Spleen (tissue), 11 donors: ENCODE results near the gene SPAG17. TPM values are rescaled to one million over a fixed set of nuclear protein-coding genes. Genes with fewer than 3 reads are reported as not detected.

ENCODE experiments used
- DNase-seq: peaks from one replicate; pipeline ENCODE4 v3.0.0-alpha.2; 2020
- H3K27ac ChIP-seq, 8 donors: fragments of 200-600 bp; sonication (generic) in 7 of 8; 1 replicate in 4 of 8; 2 replicates in 4 of 8; pipeline versions ENCODE4 v1.5.0 to v1.8.0; 2016 to 2021; ENCODE audit warnings: inconsistent platforms in 4 of 8, mild to moderate bottlenecking in 4 of 8, moderate library complexity in 1 of 8
- H3K27me3 ChIP-seq, 7 donors: fragments of 200-600 bp; sonication (generic) in 6 of 7; replicated peaks in 1 of 7; 1 replicate in 4 of 7; 2 replicates in 3 of 7; pipeline versions ENCODE4 v1.5.0 to v1.8.0; 2016 to 2021; ENCODE audit warnings: inconsistent platforms in 3 of 7, mild to moderate bottlenecking in 1 of 7
- H3K36me3 ChIP-seq, 6 donors: fragments of 200-600 bp; sonication (generic) in 5 of 6; 1 replicate in 4 of 6; 2 replicates in 2 of 6; pipeline versions ENCODE4 v1.5.0 to v1.8.0; 2016 to 2021; ENCODE audit warnings: inconsistent platforms in 2 of 6
- H3K4me1 ChIP-seq, 6 donors: fragments of 200-600 bp; sonication (generic) in 5 of 6; 1 replicate in 3 of 6; 2 replicates in 3 of 6; pipeline versions ENCODE4 v1.5.0 to v1.8.0; 2016 to 2021; ENCODE audit warnings: inconsistent platforms in 3 of 6
- H3K4me3 ChIP-seq, 8 donors: fragments of 200-600 bp; sonication (generic) in 7 of 8; 1 replicate in 4 of 8; 2 replicates in 4 of 8; pipeline versions ENCODE4 v1.5.0 to v1.8.0; 2016 to 2021; ENCODE audit warnings: inconsistent platforms in 4 of 8, mild to moderate bottlenecking in 4 of 8, moderate library complexity in 2 of 8
- H3K9me3 ChIP-seq, 8 donors: fragments of 200-600 bp; sonication (generic) in 7 of 8; 1 replicate in 4 of 8; 2 replicates in 4 of 8; pipeline versions ENCODE4 v1.5.0 to v1.8.0; 2016 to 2021; ENCODE audit warnings: inconsistent platforms in 4 of 8
- CTCF ChIP-seq, 11 experiments: fragments of 200-600 bp in 7 of 11; fragments of 450-650 bp in 4 of 11; sonication (generic) in 4 of 11; IDR thresholded peaks in 8 of 11; conservative IDR thresholded peaks in 3 of 11; 1 replicate in 7 of 11; 2 replicates in 4 of 11; pipeline versions ENCODE4 v1.4.0 to v1.8.0; 2016 to 2021; ENCODE audit warnings: antibody characterized with exemption in 11 of 11, inconsistent platforms in 4 of 11, mild to moderate bottlenecking in 1 of 11
- POLR2A ChIP-seq, 3 donors: fragments of 450-650 bp; IDR thresholded peaks; one replicate each; pipeline ENCODE4 v1.5.1; 2017; ENCODE audit warnings: antibody characterized with exemption in 3 of 3, mild to moderate bottlenecking in 1 of 3
- POLR2AphosphoS5 ChIP-seq, 3 donors: sonication (generic); formaldehyde crosslinking; IDR thresholded peaks; one replicate each; pipeline ENCODE4 v1.5.1; 2017; ENCODE audit warnings: antibody characterized with exemption in 3 of 3
- WGBS, 5 donors: extraction: QIAGEN DNeasy Blood & Tissue Kit in 3 of 5; methylation state at CpG; one replicate each; pipeline versions ENCODE4 v1.1.5 to v1.1.7; 2013 to 2018; 5-methylcytosine and 5-hydroxymethylcytosine counted together
- intact Hi-C: fragments of 100-400 bp; cut with DNase I; formaldehyde crosslinking; loops from one replicate; pipeline ENCODE4 v1.15.0; 2023; ENCODE audit warnings: low total_unique reads
- polyA plus RNA-seq, 3 donors: library from polyadenylated mRNA; stranded (reverse); fragments of 200-250 nt; gene quantifications; one replicate each; pipeline ENCODE4 v1.2.1, GENCODE V29; 2013
- total RNA-seq, 7 donors: library from RNA; depleted of rRNA in 3 of 7; stranded (reverse); fragments of >200 nt in 3 of 7; fragmentation: NEBNext Ultra II Directional in 4 of 7; extraction: Animal tissue kit (Norgen Biotek cat#: 25700) in 4 of 7; gene quantifications; one replicate each; pipeline versions ENCODE4 v1.1.0 to v1.2.1, GENCODE V29; 2016 to 2021
- donor health status: healthy with polysubstance abuse.
- donor health status: DM: no; HTN: no; CAD: no; lungs with moderate emphysema.
- donor health status: DM: no; HTN: no; CAD: no.
- donor health status: Bipolar disorder and iron deficiency.
- donor health status: healthy.
- donor health status: DM: no; HTN: no; CAD: no.
- donor health status: DM: yes; HTN: yes; CAD: no.

The SPAG17 gene
- total and polyA plus RNA-seq, 10 donors, result under 0.01 to 0.91 (median 0.28) TPM; not detected in 5

GRCh38 chr1:118201524-118201923 is 16.5 kb upstream of the SPAG17 start:
- no peak for DNase-seq
- H3K4me1 ChIP-seq, result no peaks in the 10 kb centered on the region
- no peak overlapping the region for H3K4me3 ChIP-seq
- 44 to 66% (median 60%) methylated on average over 3 of the region's 3 CpGs for WGBS, 5 donors
- no peaks in the 10 kb centered on the region for H3K36me3 ChIP-seq
- no peaks in the 10 kb centered on the region for H3K9me3 ChIP-seq
- intact Hi-C loops, result no loop called here
- no peak for TF ChIP-seq POLR2AphosphoS5 (IDR thresholded peaks at IDR 0.05)
- no peak overlapping the region for H3K27ac ChIP-seq
- no peaks in the 10 kb centered on the region for H3K27me3 ChIP-seq

- no peak overlapping the region for H3K27ac ChIP-seq
- TF ChIP-seq CTCF (IDR thresholded peaks at IDR 0.05 in 8 of 11, conservative IDR thresholded peaks at IDR 0.05 in 3 of 11), result no peak
- no peak for TF ChIP-seq POLR2A (IDR thresholded peaks at IDR 0.05)
- TF ChIP-seq POLR2AphosphoS5 (IDR thresholded peaks at IDR 0.05), result no peak
- H3K36me3 ChIP-seq, result no peaks in the 10 kb centered on the region
- H3K27me3 ChIP-seq, result no peaks in the 10 kb centered on the region
- DNase-seq, result no peak
- no peaks in the 10 kb centered on the region for H3K9me3 ChIP-seq
- H3K4me3 ChIP-seq, result no peak overlapping the region
- 52 to 80% (median 68%) methylated on average over 1 of the region's 1 CpG for WGBS, 5 donors
- intact Hi-C loops, result no loop called here
- no peaks in the 10 kb centered on the region for H3K4me1 ChIP-seq
These were observed 15.8 kb upstream of the SPAG17 start for GRCh38 chr1:118200836-118201235.

GRCh38 chr1:118190561-118190960 is 5.5 kb upstream of the SPAG17 start:
- no peaks in the 10 kb centered on the region for H3K36me3 ChIP-seq
- H3K4me1 ChIP-seq, result peaks cover 0 to 2% (median 0%) of the 10 kb centered on the region in 6 donors
- H3K4me3 ChIP-seq, result no peak overlapping the region
- intact Hi-C loops, result no loop called here
- 69 to 92% (median 81%) methylated on average over 1 of the region's 1 CpG for WGBS, 5 donors
- no peak for TF ChIP-seq POLR2AphosphoS5 (IDR thresholded peaks at IDR 0.05)
- TF ChIP-seq POLR2A (IDR thresholded peaks at IDR 0.05), result no peak
- TF ChIP-seq CTCF (IDR thresholded peaks at IDR 0.05 in 8 of 11, conservative IDR thresholded peaks at IDR 0.05 in 3 of 11), result no peak
- peaks cover 0 to 18% (median 9%) of the 10 kb centered on the region in 8 donors for H3K9me3 ChIP-seq
- H3K27me3 ChIP-seq, result peaks cover 0 to 1% (median 0%) of the 10 kb centered on the region in 7 donors
- H3K27ac ChIP-seq, result no peak overlapping the region
- DNase-seq, result no peak

- Histone ChIP-seq H3K36me3 (no peaks in the 10 kb centered on the region), H3K4me1 (peaks cover 0 to 10% (median 5%) of the 10 kb centered on the region in 6 donors), H3K27ac (no peak overlapping the region), H3K9me3 (peaks cover 0 to 18% (median 9%) of the 10 kb centered on the region in 8 donors), H3K27me3 (peaks cover 0 to 11% (median 0%) of the 10 kb centered on the region in 7 donors), H3K4me3 (no peak overlapping the region)
- intact Hi-C loops, result no loop called here
- TF ChIP-seq POLR2AphosphoS5 (IDR thresholded peaks at IDR 0.05) (no peak), CTCF (IDR thresholded peaks at IDR 0.05 in 8 of 11, conservative IDR thresholded peaks at IDR 0.05 in 3 of 11) (no peak), POLR2A (IDR thresholded peaks at IDR 0.05) (no peak)
- no peak for DNase-seq
- WGBS, 5 donors, result 41 to 79% (median 70%) methylated on average over 2 of the region's 2 CpGs
These were observed 4.5 kb upstream of the SPAG17 start for GRCh38 chr1:118189564-118189963.

GRCh38 chr1:118188411-118188810 is 3.4 kb upstream of the SPAG17 start:
- Histone ChIP-seq H3K9me3 (peaks cover 0 to 16% (median 9%) of the 10 kb centered on the region in 8 donors), H3K4me1 (peaks cover 0 to 10% (median 5%) of the 10 kb centered on the region in 6 donors), H3K36me3 (no peaks in the 10 kb centered on the region), H3K4me3 (no peak overlapping the region), H3K27ac (no peak overlapping the region), H3K27me3 (peaks cover 0 to 15% (median 0%) of the 10 kb centered on the region in 7 donors)
- intact Hi-C loops, result no loop called here
- DNase-seq, result no peak
- TF ChIP-seq POLR2A (IDR thresholded peaks at IDR 0.05), result no peak
- no peak for TF ChIP-seq POLR2AphosphoS5 (IDR thresholded peaks at IDR 0.05)
- no peak for TF ChIP-seq CTCF (IDR thresholded peaks at IDR 0.05 in 8 of 11, conservative IDR thresholded peaks at IDR 0.05 in 3 of 11)
- 55 to 62% (median 61%) methylated on average over 1 of the region's 1 CpG for WGBS, 5 donors
